GM12878 (cell line): ENCODE measurements around the gene NOP9. TPM values are rescaled to one million over a fixed set of nuclear protein-coding genes. Genes with fewer than 3 reads are reported as not detected.
A peak's percentile ranks its signal among the peaks of the same experiment; 100 is the strongest.

Source experiments
- BRCA1 ChIP-seq: IDR thresholded peaks from 2 replicates; pipeline ENCODE4 v1.6.1; 2011; ENCODE audit warnings: low read depth, low read length, improper control_type of control experiment
- CEBPB ChIP-seq, 2 experiments: fragments of 150-350 bp in 1 of 2; IDR thresholded peaks; 2 replicates each; pipeline ENCODE4 v1.6.1; 2012 to 2014; ENCODE audit warnings: low read depth in 2 of 2, low read length in 2 of 2, borderline replicate concordance in 1 of 2, inconsistent platforms in 1 of 2
- CHD1 ChIP-seq: IDR thresholded peaks from 2 replicates; pipeline ENCODE4 v1.6.1; 2012; ENCODE audit warnings: low read depth, low read length, improper control_type of control experiment
- DPF2 ChIP-seq: fragments of 450-650 bp; IDR thresholded peaks from 2 replicates; pipeline ENCODE4 v1.6.1; 2017; ENCODE audit warnings: mild to moderate bottlenecking
- HCFC1 ChIP-seq: fragments of 150-350 bp; IDR thresholded peaks from 2 replicates; pipeline ENCODE4 v1.6.1; 2014; ENCODE audit warnings: low read length
- KLF5 ChIP-seq: fragments of 450-650 bp; IDR thresholded peaks from 2 replicates; pipeline ENCODE4 v1.6.1; 2014; ENCODE audit warnings: mild to moderate bottlenecking; ENCODE audit not compliant: partially characterized antibody
- MYC ChIP-seq: IDR thresholded peaks from 2 replicates; pipeline ENCODE4 v1.6.1; 2011; ENCODE audit warnings: mild to moderate bottlenecking, low read length, moderate library complexity, inconsistent platforms; ENCODE audit not compliant: insufficient read depth, insufficient replicate concordance, insufficient read length, severe bottlenecking
- NBN ChIP-seq: fragments of 450-650 bp; IDR thresholded peaks from 2 replicates; pipeline ENCODE4 v1.6.1; 2016
- NFIC ChIP-seq: IDR thresholded peaks from 2 replicates; pipeline ENCODE4 v1.6.1; 2012; ENCODE audit warnings: low read depth, mild to moderate bottlenecking, inconsistent platforms, low read length, moderate library complexity
- NFYB ChIP-seq: IDR thresholded peaks from 2 replicates; pipeline ENCODE4 v1.6.1; 2011; ENCODE audit warnings: low read depth, mild to moderate bottlenecking, low read length, improper control_type of control experiment, moderate library complexity; ENCODE audit not compliant: insufficient read depth
- RAD21 ChIP-seq: IDR thresholded peaks from 2 replicates; pipeline ENCODE4 v1.6.1; 2011; ENCODE audit warnings: mild to moderate bottlenecking, low read depth, low read length, moderate library complexity; ENCODE audit not compliant: insufficient read depth
- SMC3 ChIP-seq: IDR thresholded peaks from 2 replicates; pipeline ENCODE4 v1.6.1; 2011; ENCODE audit warnings: low read length, improper control_type of control experiment, borderline replicate concordance
- SREBF1 ChIP-seq: IDR thresholded peaks from 2 replicates; pipeline ENCODE4 v1.6.1; 2012; ENCODE audit warnings: mild to moderate bottlenecking, low read length
- ZNF217 ChIP-seq: fragments of 450-650 bp; IDR thresholded peaks from 2 replicates; pipeline ENCODE4 v1.6.1; 2017; ENCODE audit warnings: antibody characterized with exemption, mild to moderate bottlenecking
- ZNF274 ChIP-seq: IDR thresholded peaks from one replicate; pipeline ENCODE4 v1.8.0; 2011; ENCODE audit not compliant: insufficient read length, insufficient read depth
- ZNF384 ChIP-seq: IDR thresholded peaks from 2 replicates; pipeline ENCODE4 v1.6.1; 2012; ENCODE audit warnings: low read depth, mild to moderate bottlenecking, low read length, improper control_type of control experiment, borderline replicate concordance
- polyA plus RNA-seq, 11 experiments: library from polyadenylated mRNA; depleted of rRNA in 4 of 11; unstranded in 6 of 11; stranded (reverse) in 5 of 11; fragments of >200 nt; fragmentation: Nextera tagmentation in 4 of 11; fragmentation: Illumina TruSeq in 1 of 11; extraction: Ambion mirVana in 4 of 11; extraction: Trizol in 1 of 11; gene quantifications; 1 replicate in 1 of 11; 2 replicates in 10 of 11; pipeline versions ENCODE4 v1.2.1 to v1.2.3, GENCODE V29; 2011 to 2016; ENCODE audit warnings: inconsistent platforms in 2 of 11, missing spikeins in 2 of 11, low read depth in 1 of 11
- total RNA-seq, 4 experiments: library from RNA; depleted of rRNA in 3 of 4; stranded (reverse); fragments of >200 nt in 3 of 4; fragmentation: Illumina TruSeq in 1 of 4; extraction: Trizol in 1 of 4; gene quantifications; 2 replicates each; pipeline versions ENCODE4 v1.2.1 to v1.2.3, GENCODE V29; 2013 to 2021
- TF ChIP-seq, protein P1 (sequence below): fragments of 450-650 bp; formaldehyde crosslinking; IDR thresholded peaks from 2 replicates; pipeline ENCODE4 v1.4.0; 2020; ENCODE audit warnings: mild to moderate bottlenecking, moderate library complexity
- TF ChIP-seq, protein P2 (sequence below): fragments of 450-650 bp; IDR thresholded peaks from 2 replicates; pipeline ENCODE4 v1.6.1; 2017; ENCODE audit warnings: mild to moderate bottlenecking, low read depth, inconsistent platforms; ENCODE audit not compliant: poor library complexity, severe bottlenecking
- TF ChIP-seq, protein P3 (sequence below): IDR thresholded peaks from 2 replicates; pipeline ENCODE4 v1.6.1; 2012; ENCODE audit warnings: low read depth, low read length, improper control_type of control experiment
- TF ChIP-seq, protein P4 (sequence below): fragments of 450-650 bp; conservative IDR thresholded peaks from 2 replicates; pipeline ENCODE4 v1.6.1; 2017; ENCODE audit warnings: mild to moderate bottlenecking, moderate library complexity
- TF ChIP-seq, protein P5 (sequence below): fragments of 450-650 bp; IDR thresholded peaks from 2 replicates; pipeline ENCODE4 v1.6.1; 2017; ENCODE audit warnings: borderline replicate concordance

Gene NOP9
- total and polyA plus RNA-seq, 10 of the 15 experiments (the other 5 are each of a cell fraction or from before 2014, with no cell fraction given), result 2.4 to 43.9 (median 20.3) TPM

DNA sequence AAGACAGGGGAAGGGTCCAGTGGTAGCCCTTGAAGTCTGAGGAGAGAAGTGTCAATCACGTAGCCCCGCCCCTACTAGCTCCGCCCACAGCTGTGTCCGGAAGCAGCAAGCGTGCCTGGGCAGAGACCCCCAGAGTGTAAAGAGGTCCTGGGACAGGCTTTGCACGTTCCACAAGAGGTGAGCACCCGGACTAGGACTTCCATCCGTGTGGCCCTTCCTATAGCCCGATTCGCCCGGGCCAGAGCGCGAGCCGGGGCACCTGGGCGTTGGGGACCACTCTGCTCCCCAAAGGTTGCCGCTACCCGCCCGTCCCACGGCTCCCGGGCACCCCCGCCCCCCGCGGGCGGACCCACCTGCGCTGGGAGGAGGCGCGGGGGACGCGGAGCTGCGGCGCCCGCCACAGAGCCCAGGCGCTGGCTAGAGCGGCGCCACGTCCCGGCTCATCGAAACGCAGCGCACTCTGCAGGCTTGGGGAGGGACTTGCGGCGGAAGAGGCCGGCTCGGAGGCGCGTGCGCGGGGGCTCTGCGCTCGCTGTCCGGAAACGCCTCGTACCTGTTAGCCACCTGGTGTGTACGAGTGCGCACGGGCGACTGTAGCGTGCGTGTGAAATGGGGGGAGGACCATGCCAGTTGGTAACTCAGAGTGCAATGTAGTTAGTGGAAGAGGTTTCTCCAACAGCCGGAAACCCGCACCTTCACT is 28.4 kb upstream of the NOP9 start, which contains the start of gene RABGGTA (continued):
- no peak for TF ChIP-seq ZNF274
- TF ChIP-seq CEBPB (IDR thresholded peaks at IDR 0.05; ENCODE audit: borderline replicate concordance in 1 of 2, low read depth in 2 of 2, low read length in 2 of 2), result no peak
- peak; percentile 86; the same call in 1 of the 2 replicates for TF ChIP-seq ZNF217
- TF ChIP-seq RAD21, result 0 out of 2 replicates have a peak, but pooled peaks have one; percentile 25
- TF ChIP-seq, protein P1, sequence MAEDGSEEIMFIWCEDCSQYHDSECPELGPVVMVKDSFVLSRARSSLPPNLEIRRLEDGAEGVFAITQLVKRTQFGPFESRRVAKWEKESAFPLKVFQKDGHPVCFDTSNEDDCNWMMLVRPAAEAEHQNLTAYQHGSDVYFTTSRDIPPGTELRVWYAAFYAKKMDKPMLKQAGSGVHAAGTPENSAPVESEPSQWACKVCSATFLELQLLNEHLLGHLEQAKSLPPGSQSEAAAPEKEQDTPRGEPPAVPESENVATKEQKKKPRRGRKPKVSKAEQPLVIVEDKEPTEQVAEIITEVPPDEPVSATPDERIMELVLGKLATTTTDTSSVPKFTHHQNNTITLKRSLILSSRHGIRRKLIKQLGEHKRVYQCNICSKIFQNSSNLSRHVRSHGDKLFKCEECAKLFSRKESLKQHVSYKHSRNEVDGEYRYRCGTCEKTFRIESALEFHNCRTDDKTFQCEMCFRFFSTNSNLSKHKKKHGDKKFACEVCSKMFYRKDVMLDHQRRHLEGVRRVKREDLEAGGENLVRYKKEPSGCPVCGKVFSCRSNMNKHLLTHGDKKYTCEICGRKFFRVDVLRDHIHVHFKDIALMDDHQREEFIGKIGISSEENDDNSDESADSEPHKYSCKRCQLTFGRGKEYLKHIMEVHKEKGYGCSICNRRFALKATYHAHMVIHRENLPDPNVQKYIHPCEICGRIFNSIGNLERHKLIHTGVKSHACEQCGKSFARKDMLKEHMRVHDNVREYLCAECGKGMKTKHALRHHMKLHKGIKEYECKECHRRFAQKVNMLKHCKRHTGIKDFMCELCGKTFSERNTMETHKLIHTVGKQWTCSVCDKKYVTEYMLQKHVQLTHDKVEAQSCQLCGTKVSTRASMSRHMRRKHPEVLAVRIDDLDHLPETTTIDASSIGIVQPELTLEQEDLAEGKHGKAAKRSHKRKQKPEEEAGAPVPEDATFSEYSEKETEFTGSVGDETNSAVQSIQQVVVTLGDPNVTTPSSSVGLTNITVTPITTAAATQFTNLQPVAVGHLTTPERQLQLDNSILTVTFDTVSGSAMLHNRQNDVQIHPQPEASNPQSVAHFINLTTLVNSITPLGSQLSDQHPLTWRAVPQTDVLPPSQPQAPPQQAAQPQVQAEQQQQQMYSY (CRISPR knock-in tag), result no peak
- TF ChIP-seq NFYB, result no peak
- TF ChIP-seq BRCA1, result no peak
- peak; percentile 89 for TF ChIP-seq KLF5
- TF ChIP-seq MYC, result peak; percentile 86
- TF ChIP-seq ZNF384, result no peak
- TF ChIP-seq, protein P2, sequence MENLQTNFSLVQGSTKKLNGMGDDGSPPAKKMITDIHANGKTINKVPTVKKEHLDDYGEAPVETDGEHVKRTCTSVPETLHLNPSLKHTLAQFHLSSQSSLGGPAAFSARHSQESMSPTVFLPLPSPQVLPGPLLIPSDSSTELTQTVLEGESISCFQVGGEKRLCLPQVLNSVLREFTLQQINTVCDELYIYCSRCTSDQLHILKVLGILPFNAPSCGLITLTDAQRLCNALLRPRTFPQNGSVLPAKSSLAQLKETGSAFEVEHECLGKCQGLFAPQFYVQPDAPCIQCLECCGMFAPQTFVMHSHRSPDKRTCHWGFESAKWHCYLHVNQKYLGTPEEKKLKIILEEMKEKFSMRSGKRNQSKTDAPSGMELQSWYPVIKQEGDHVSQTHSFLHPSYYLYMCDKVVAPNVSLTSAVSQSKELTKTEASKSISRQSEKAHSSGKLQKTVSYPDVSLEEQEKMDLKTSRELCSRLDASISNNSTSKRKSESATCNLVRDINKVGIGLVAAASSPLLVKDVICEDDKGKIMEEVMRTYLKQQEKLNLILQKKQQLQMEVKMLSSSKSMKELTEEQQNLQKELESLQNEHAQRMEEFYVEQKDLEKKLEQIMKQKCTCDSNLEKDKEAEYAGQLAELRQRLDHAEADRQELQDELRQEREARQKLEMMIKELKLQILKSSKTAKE, result no peak
- TF ChIP-seq, protein P3, sequence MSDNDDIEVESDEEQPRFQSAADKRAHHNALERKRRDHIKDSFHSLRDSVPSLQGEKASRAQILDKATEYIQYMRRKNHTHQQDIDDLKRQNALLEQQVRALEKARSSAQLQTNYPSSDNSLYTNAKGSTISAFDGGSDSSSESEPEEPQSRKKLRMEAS, result peak; percentile 82
- TF ChIP-seq SREBF1, result no peak
- TF ChIP-seq, protein P4, sequence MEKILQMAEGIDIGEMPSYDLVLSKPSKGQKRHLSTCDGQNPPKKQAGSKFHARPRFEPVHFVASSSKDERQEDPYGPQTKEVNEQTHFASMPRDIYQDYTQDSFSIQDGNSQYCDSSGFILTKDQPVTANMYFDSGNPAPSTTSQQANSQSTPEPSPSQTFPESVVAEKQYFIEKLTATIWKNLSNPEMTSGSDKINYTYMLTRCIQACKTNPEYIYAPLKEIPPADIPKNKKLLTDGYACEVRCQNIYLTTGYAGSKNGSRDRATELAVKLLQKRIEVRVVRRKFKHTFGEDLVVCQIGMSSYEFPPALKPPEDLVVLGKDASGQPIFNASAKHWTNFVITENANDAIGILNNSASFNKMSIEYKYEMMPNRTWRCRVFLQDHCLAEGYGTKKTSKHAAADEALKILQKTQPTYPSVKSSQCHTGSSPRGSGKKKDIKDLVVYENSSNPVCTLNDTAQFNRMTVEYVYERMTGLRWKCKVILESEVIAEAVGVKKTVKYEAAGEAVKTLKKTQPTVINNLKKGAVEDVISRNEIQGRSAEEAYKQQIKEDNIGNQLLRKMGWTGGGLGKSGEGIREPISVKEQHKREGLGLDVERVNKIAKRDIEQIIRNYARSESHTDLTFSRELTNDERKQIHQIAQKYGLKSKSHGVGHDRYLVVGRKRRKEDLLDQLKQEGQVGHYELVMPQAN, result peak; percentile 85
- no peak; the same call in 1 of the 2 replicates for TF ChIP-seq SMC3
- TF ChIP-seq NFIC, result no peak
- peak; percentile 70 for TF ChIP-seq HCFC1
- peak; percentile 95 for TF ChIP-seq DPF2
- peak; percentile 93 for TF ChIP-seq NBN
- TF ChIP-seq, protein P5, sequence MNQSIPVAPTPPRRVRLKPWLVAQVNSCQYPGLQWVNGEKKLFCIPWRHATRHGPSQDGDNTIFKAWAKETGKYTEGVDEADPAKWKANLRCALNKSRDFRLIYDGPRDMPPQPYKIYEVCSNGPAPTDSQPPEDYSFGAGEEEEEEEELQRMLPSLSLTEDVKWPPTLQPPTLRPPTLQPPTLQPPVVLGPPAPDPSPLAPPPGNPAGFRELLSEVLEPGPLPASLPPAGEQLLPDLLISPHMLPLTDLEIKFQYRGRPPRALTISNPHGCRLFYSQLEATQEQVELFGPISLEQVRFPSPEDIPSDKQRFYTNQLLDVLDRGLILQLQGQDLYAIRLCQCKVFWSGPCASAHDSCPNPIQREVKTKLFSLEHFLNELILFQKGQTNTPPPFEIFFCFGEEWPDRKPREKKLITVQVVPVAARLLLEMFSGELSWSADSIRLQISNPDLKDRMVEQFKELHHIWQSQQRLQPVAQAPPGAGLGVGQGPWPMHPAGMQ, result no peak
- TF ChIP-seq CHD1, result peak; percentile 83; the same call in 1 of the 2 replicates
